ENCODE results near the gene SCYGR7.

DNA sequence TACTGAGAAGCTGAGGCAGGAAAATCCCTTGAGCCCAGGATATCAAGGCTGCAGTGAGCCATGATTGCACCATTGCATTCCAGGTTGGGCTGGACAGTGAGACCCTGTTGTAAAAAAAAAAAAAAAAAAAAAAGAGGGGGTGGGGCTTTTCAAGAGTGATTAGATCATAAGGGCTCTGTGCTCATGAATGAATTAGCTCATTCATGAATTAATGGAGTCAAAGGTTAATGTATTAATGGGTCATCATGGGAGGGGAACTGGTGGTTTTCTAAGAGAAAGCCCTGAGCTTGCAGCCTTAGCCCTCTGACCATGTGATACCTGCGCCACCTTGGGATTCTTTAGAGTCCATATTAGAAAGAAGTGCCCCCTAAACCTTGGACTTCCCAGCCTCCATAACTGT is 14.8 kb upstream of the SCYGR7 start:
- TF ChIP-seq, protein P1, sequence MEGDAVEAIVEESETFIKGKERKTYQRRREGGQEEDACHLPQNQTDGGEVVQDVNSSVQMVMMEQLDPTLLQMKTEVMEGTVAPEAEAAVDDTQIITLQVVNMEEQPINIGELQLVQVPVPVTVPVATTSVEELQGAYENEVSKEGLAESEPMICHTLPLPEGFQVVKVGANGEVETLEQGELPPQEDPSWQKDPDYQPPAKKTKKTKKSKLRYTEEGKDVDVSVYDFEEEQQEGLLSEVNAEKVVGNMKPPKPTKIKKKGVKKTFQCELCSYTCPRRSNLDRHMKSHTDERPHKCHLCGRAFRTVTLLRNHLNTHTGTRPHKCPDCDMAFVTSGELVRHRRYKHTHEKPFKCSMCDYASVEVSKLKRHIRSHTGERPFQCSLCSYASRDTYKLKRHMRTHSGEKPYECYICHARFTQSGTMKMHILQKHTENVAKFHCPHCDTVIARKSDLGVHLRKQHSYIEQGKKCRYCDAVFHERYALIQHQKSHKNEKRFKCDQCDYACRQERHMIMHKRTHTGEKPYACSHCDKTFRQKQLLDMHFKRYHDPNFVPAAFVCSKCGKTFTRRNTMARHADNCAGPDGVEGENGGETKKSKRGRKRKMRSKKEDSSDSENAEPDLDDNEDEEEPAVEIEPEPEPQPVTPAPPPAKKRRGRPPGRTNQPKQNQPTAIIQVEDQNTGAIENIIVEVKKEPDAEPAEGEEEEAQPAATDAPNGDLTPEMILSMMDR (IDR thresholded peaks at IDR 0.05), result no peak
- no peak for TF ChIP-seq POLR2A (IDR thresholded peaks at IDR 0.05)

All from uterus (tissue), 2 donors.